SH-SY5Y (cell line): ENCODE measurements around the gene HOXB9.

ENCODE experiments used
- GATA2 ChIP-seq: IDR thresholded peaks from 2 replicates; pipeline ENCODE4 v1.6.1; 2011; ENCODE audit warnings: mild to moderate bottlenecking, low read depth, low read length
- GATA3 ChIP-seq: IDR thresholded peaks from 2 replicates; pipeline ENCODE4 v1.6.1; 2011; ENCODE audit warnings: low read depth, mild to moderate bottlenecking, low read length, moderate library complexity

GRCh38 chr17:48644159-48644558 lies 18.0 kb upstream of the HOXB9 start:
- TF ChIP-seq GATA2 = no peak
- TF ChIP-seq GATA3 = no peak
